ENCODE measurements around the gene TRIAP1.

TRIAP1 gene

GRCh38 chr12:120467439-120467838, 21.3 kb upstream of the TRIAP1 start:
- H3K9me3 ChIP-seq (ENCODE audit: insufficient read depth, low read depth, low read length), result no peaks in the 10 kb centered on the region
- peaks cover 56% of the 10 kb centered on the region for H3K4me1 ChIP-seq (ENCODE audit: insufficient read depth, low read length, poor library complexity, severe bottlenecking)
- TF ChIP-seq EZH2phosphoT487 (IDR thresholded peaks at IDR 0.05; ENCODE audit: borderline replicate concordance), result no peak
- TF ChIP-seq CTCF (conservative IDR thresholded peaks at IDR 0.05; ENCODE audit: low read length), result no peak
- H3K36me3 ChIP-seq (ENCODE audit: insufficient read depth, low read length), result peaks cover 41% of the 10 kb centered on the region
- peaks cover 88% of the 10 kb centered on the region for H3K79me2 ChIP-seq (ENCODE audit: insufficient read depth, low read length)
- peak overlapping the region; percentile 81 for H3K9ac ChIP-seq (ENCODE audit: low read depth, low read length, poor library complexity, severe bottlenecking)
- peak overlapping the region; percentile 97 for H3K4me3 ChIP-seq (ENCODE audit: low read length, poor library complexity, severe bottlenecking)
- peaks cover 68% of the 10 kb centered on the region for H4K20me1 ChIP-seq (ENCODE audit: insufficient read depth, low read length, poor library complexity, severe bottlenecking)
- H3K4me2 ChIP-seq (ENCODE audit: low read depth, low read length, poor library complexity, severe bottlenecking), result peak overlapping the region; percentile 96
- H3K9me2 ChIP-seq (replicated peaks; ENCODE audit: low read depth, low read length), result no peaks in the 10 kb centered on the region
- no peaks in the 10 kb centered on the region for H3F3A ChIP-seq (ENCODE audit: low read depth)
- H2AFZ ChIP-seq (ENCODE audit: low read length), result no peak overlapping the region
- no peaks in the 10 kb centered on the region for H3K27me3 ChIP-seq (ENCODE audit: insufficient read depth, low read length, poor library complexity, severe bottlenecking)

GRCh38 chr12:120466560-120467315, 20.6 kb upstream of the TRIAP1 start:
- H2AFZ ChIP-seq (ENCODE audit: low read length), result no peak overlapping the region
- no peaks in the 10 kb centered on the region for H3K9me3 ChIP-seq (ENCODE audit: insufficient read depth, low read depth, low read length)
- H3K4me3 ChIP-seq (ENCODE audit: low read length, poor library complexity, severe bottlenecking), result peak overlapping the region; percentile 97
- H3K9ac ChIP-seq (ENCODE audit: low read depth, low read length, poor library complexity, severe bottlenecking), result peak overlapping the region; percentile 81
- H4K20me1 ChIP-seq (ENCODE audit: insufficient read depth, low read length, poor library complexity, severe bottlenecking), result peaks cover 72% of the 10 kb centered on the region
- peaks cover 49% of the 10 kb centered on the region for H3K4me1 ChIP-seq (ENCODE audit: insufficient read depth, low read length, poor library complexity, severe bottlenecking)
- peaks cover 83% of the 10 kb centered on the region for H3K79me2 ChIP-seq (ENCODE audit: insufficient read depth, low read length)
- H3K9me2 ChIP-seq (replicated peaks; ENCODE audit: low read depth, low read length), result no peaks in the 10 kb centered on the region
- H3K36me3 ChIP-seq (ENCODE audit: insufficient read depth, low read length), result peaks cover 48% of the 10 kb centered on the region
- H3K4me2 ChIP-seq (ENCODE audit: low read depth, low read length, poor library complexity, severe bottlenecking), result peak overlapping the region; percentile 96
- no peaks in the 10 kb centered on the region for H3K27me3 ChIP-seq (ENCODE audit: insufficient read depth, low read length, poor library complexity, severe bottlenecking)
- TF ChIP-seq EZH2phosphoT487 (IDR thresholded peaks at IDR 0.05; ENCODE audit: borderline replicate concordance) (no peak), CTCF (conservative IDR thresholded peaks at IDR 0.05; ENCODE audit: low read length) (peak; percentile 72)
- no peaks in the 10 kb centered on the region for H3F3A ChIP-seq (ENCODE audit: low read depth)

GRCh38 chr12:120465756-120466155, 19.6 kb upstream of the TRIAP1 start:
- no peaks in the 10 kb centered on the region for H3K9me2 ChIP-seq (replicated peaks; ENCODE audit: low read depth, low read length)
- no peaks in the 10 kb centered on the region for H3K9me3 ChIP-seq (ENCODE audit: insufficient read depth, low read depth, low read length)
- H3K9ac ChIP-seq (ENCODE audit: low read depth, low read length, poor library complexity, severe bottlenecking), result no peak overlapping the region
- H3K79me2 ChIP-seq (ENCODE audit: insufficient read depth, low read length), result peaks cover 78% of the 10 kb centered on the region
- no peaks in the 10 kb centered on the region for H3F3A ChIP-seq (ENCODE audit: low read depth)
- no peak overlapping the region for H2AFZ ChIP-seq (ENCODE audit: low read length)
- peaks cover 44% of the 10 kb centered on the region for H3K4me1 ChIP-seq (ENCODE audit: insufficient read depth, low read length, poor library complexity, severe bottlenecking)
- TF ChIP-seq EZH2phosphoT487 (IDR thresholded peaks at IDR 0.05; ENCODE audit: borderline replicate concordance) (no peak), CTCF (conservative IDR thresholded peaks at IDR 0.05; ENCODE audit: low read length) (no peak)
- peak overlapping the region; percentile 96 for H3K4me2 ChIP-seq (ENCODE audit: low read depth, low read length, poor library complexity, severe bottlenecking)
- peaks cover 57% of the 10 kb centered on the region for H3K36me3 ChIP-seq (ENCODE audit: insufficient read depth, low read length)
- H3K27me3 ChIP-seq (ENCODE audit: insufficient read depth, low read length, poor library complexity, severe bottlenecking), result no peaks in the 10 kb centered on the region
- H3K4me3 ChIP-seq (ENCODE audit: low read length, poor library complexity, severe bottlenecking), result peak overlapping the region; percentile 97
- peaks cover 72% of the 10 kb centered on the region for H4K20me1 ChIP-seq (ENCODE audit: insufficient read depth, low read length, poor library complexity, severe bottlenecking)
